SU-DHL-6 (cell line): ENCODE measurements around the gene MAN1B1.

Experiments
- H2AFZ ChIP-seq: fragments of 200-600 bp; sonication (generic); 2 replicates; pipeline ENCODE4 v1.6.1; 2014; ENCODE audit warnings: low read depth, mild to moderate bottlenecking, moderate library complexity, mixed read lengths, antibody characterized with exemption, low read length; ENCODE audit not compliant: severe bottlenecking
- H3F3A ChIP-seq: fragments of 200-600 bp; shearing (Covaris generic); 2 replicates; pipeline ENCODE4 v1.6.0; 2016; ENCODE audit warnings: antibody characterized with exemption, mild to moderate bottlenecking; ENCODE audit not compliant: insufficient read depth
- H3K27ac ChIP-seq: fragments of 200-600 bp; sonication (generic); 2 replicates; pipeline ENCODE4 v1.5.1; 2016; ENCODE audit warnings: low read depth, mild to moderate bottlenecking, low read length, moderate library complexity, mixed read lengths
- H3K27me3 ChIP-seq: fragments of 200-600 bp; sonication (generic), shearing (Covaris generic); 2 replicates; pipeline ENCODE4 v1.6.0; 2014; ENCODE audit warnings: mild to moderate bottlenecking, low read length
- H3K36me3 ChIP-seq: fragments of 200-600 bp; sonication (generic); 2 replicates; pipeline ENCODE4 v1.6.1; 2014; ENCODE audit warnings: mild to moderate bottlenecking, low read length, mixed read lengths
- H3K4me2 ChIP-seq: fragments of 300-600, 200-600 bp; shearing (Covaris generic), sonication (generic); 2 replicates; pipeline ENCODE4 v1.6.0; 2014; ENCODE audit warnings: low read length, low read depth, mild to moderate bottlenecking; ENCODE audit not compliant: poor library complexity, severe bottlenecking
- H3K4me3 ChIP-seq: fragments of 200-600 bp; sonication (generic); 2 replicates; pipeline ENCODE4 v1.5.1; 2014; ENCODE audit warnings: antibody characterized with exemption, low read length, mild to moderate bottlenecking, mixed read lengths; ENCODE audit not compliant: insufficient read depth, poor library complexity, severe bottlenecking
- H3K79me2 ChIP-seq: fragments of 200-600 bp; sonication (generic); 2 replicates; pipeline ENCODE4 v1.6.1; 2014; ENCODE audit warnings: mild to moderate bottlenecking, low read length, moderate library complexity; ENCODE audit not compliant: insufficient read depth
- H3K9ac ChIP-seq: fragments of 200-600 bp; sonication (generic); 2 replicates; pipeline ENCODE4 v1.7.0; 2014; ENCODE audit warnings: mild to moderate bottlenecking, low read length
- H3K9me2 ChIP-seq: fragments of 200-600 bp; sonication (generic); replicated peaks from 2 replicates; pipeline ENCODE4 v1.6.1; 2014; ENCODE audit warnings: low read length; ENCODE audit not compliant: insufficient read depth
- H3K9me3 ChIP-seq: fragments of 200-600 bp; sonication (generic); 2 replicates; pipeline ENCODE4 v1.6.1; 2014; ENCODE audit warnings: low read length, mixed read lengths; ENCODE audit not compliant: insufficient read depth
- H4K20me1 ChIP-seq: fragments of 200-600 bp; sonication (generic); 2 replicates; pipeline ENCODE4 v1.6.1; 2014; ENCODE audit warnings: low read depth, mild to moderate bottlenecking, antibody characterized with exemption, low read length, moderate library complexity, mixed read lengths
- EZH2phosphoT487 ChIP-seq: fragments of 200-600 bp; sonication (generic), shearing (Covaris generic); conservative IDR thresholded peaks from 2 replicates; pipeline ENCODE4 v1.6.1; 2018; ENCODE audit warnings: mild to moderate bottlenecking, antibody characterized with exemption, low read length, moderate library complexity, mixed read lengths
- TF ChIP-seq, protein P1 (sequence below): fragments of 200-600 bp; sonication (generic); IDR thresholded peaks from one replicate; pipeline ENCODE4 v1.5.1; 2017; ENCODE audit warnings: antibody characterized with exemption, mild to moderate bottlenecking, low read length, moderate library complexity; ENCODE audit not compliant: insufficient read depth, poor library complexity, severe bottlenecking

Gene MAN1B1

DNA sequence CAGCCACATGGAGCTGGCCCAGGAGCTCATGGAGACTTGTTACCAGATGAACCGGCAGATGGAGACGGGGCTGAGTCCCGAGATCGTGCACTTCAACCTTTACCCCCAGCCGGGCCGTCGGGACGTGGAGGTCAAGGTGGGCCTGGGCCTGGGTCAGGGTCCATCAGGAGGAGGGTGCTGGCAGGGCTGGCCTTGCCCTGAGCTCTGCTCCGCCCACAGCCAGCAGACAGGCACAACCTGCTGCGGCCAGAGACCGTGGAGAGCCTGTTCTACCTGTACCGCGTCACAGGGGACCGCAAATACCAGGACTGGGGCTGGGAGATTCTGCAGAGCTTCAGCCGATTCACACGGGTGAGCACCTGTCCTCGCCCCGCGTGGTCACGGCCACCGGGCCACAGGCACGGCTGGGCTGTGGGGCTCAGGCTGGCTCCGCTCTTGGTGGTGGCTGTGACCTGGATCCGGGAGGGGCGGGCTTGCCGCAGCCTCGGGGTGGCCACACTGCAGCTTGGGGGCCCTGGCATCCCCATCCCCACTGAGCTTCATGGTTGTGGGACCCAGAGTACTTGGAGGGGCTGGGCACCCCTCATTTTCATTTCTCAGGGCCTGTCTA is 20.6 kb downstream of the MAN1B1 start:
- Histone ChIP-seq H4K20me1 (no peaks in the 10 kb centered on the region), H3K4me3 (no peak overlapping the region), H3K27me3 (no peaks in the 10 kb centered on the region), H3K36me3 (peaks cover 14% of the 10 kb centered on the region), H3K4me2 (no peak overlapping the region), H3K79me2 (no peaks in the 10 kb centered on the region), H3K9me3 (peaks cover 11% of the 10 kb centered on the region; the same call in 1 of the 2 replicates), H3K27ac (no peak overlapping the region), H2AFZ (no peak overlapping the region), H3K9ac (no peak overlapping the region), H3F3A (no peaks in the 10 kb centered on the region), H3K9me2 (no peaks in the 10 kb centered on the region)
- TF ChIP-seq EZH2phosphoT487: no peak
- TF ChIP-seq, protein P1, sequence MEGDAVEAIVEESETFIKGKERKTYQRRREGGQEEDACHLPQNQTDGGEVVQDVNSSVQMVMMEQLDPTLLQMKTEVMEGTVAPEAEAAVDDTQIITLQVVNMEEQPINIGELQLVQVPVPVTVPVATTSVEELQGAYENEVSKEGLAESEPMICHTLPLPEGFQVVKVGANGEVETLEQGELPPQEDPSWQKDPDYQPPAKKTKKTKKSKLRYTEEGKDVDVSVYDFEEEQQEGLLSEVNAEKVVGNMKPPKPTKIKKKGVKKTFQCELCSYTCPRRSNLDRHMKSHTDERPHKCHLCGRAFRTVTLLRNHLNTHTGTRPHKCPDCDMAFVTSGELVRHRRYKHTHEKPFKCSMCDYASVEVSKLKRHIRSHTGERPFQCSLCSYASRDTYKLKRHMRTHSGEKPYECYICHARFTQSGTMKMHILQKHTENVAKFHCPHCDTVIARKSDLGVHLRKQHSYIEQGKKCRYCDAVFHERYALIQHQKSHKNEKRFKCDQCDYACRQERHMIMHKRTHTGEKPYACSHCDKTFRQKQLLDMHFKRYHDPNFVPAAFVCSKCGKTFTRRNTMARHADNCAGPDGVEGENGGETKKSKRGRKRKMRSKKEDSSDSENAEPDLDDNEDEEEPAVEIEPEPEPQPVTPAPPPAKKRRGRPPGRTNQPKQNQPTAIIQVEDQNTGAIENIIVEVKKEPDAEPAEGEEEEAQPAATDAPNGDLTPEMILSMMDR: no peak

GRCh38 chr9:137107982-137108381 is 21.2 kb downstream of the MAN1B1 start:
- no peak overlapping the region for H3K4me2 ChIP-seq
- TF ChIP-seq, protein P1: no peak
- no peak for TF ChIP-seq EZH2phosphoT487

DNA sequence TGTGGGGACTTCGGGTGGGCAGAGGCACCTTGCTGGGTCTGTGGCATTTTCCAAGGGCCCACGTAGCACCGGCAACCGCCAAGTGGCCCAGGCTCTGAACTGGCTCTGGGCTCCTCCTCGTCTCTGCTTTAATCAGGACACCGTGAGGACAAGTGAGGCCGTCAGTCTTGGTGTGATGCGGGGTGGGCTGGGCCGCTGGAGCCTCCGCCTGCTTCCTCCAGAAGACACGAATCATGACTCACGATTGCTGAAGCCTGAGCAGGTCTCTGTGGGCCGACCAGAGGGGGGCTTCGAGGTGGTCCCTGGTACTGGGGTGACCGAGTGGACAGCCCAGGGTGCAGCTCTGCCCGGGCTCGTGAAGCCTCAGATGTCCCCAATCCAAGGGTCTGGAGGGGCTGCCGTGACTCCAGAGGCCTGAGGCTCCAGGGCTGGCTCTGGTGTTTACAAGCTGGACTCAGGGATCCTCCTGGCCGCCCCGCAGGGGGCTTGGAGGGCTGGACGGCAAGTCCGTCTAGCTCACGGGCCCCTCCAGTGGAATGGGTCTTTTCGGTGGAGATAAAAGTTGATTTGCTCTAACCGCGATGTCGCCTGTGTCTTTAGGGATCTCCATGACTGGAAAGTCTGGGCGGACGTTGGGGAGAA is 21.9 kb downstream of the MAN1B1 start:
- Histone ChIP-seq H3K9me2 (no peaks in the 10 kb centered on the region), H3K79me2 (no peaks in the 10 kb centered on the region), H3K27me3 (no peaks in the 10 kb centered on the region), H3K27ac (no peak overlapping the region), H3F3A (no peaks in the 10 kb centered on the region), H3K4me2 (no peak overlapping the region), H3K9ac (no peak overlapping the region), H3K4me3 (no peak overlapping the region), H2AFZ (no peak overlapping the region), H3K9me3 (no peaks in the 10 kb centered on the region), H4K20me1 (no peaks in the 10 kb centered on the region), H3K36me3 (peaks cover 2% of the 10 kb centered on the region; the same call in 1 of the 2 replicates)
- TF ChIP-seq, protein P1: no peak
- TF ChIP-seq EZH2phosphoT487: no peak

More at GRCh38 chr9:137107982-137108381, 21.2 kb downstream of the MAN1B1 start:
- H4K20me1 ChIP-seq: no peaks in the 10 kb centered on the region
- H3K27me3 ChIP-seq: no peaks in the 10 kb centered on the region
- peaks cover 5% of the 10 kb centered on the region; the same call in 1 of the 2 replicates for H3K9me3 ChIP-seq
- no peaks in the 10 kb centered on the region for H3K9me2 ChIP-seq
- H2AFZ ChIP-seq: no peak overlapping the region
- no peak overlapping the region for H3K27ac ChIP-seq
- H3F3A ChIP-seq: no peaks in the 10 kb centered on the region
- H3K36me3 ChIP-seq: peaks cover 9% of the 10 kb centered on the region
- H3K79me2 ChIP-seq: no peaks in the 10 kb centered on the region
- no peak overlapping the region for H3K4me3 ChIP-seq
- H3K9ac ChIP-seq: no peak overlapping the region
